HG03095 (cell line): ENCODE measurements around the gene CTNNA3.

ENCODE experiments used
- ATAC-seq: cut with Tn5 transposase; IDR thresholded peaks from one replicate; pipeline ENCODE4 v1.9.1; 2021; ENCODE audit warnings: moderate library complexity; ENCODE audit not compliant: unreplicated experiment

Gene CTNNA3

DNA sequence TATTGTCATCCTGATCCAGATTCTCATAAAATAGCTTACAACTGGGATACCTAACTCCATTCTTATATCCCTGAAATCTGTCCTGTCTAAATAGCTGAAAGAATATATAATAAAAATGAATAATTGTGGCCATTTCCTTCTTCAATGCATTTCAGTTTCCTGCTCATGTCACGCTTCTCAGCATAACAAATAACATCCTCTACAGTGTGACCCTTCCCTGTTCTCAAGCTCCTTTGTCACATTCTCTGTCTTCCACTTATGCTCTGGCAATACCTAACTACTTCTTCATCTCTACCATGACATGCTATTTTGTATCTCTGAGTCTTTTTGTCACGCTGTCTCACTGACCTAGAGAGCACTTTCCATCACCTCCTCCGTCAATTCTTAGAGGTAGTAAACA is 1654.2 kb downstream of the CTNNA3 start:
- ATAC-seq, result no peak

DNA sequence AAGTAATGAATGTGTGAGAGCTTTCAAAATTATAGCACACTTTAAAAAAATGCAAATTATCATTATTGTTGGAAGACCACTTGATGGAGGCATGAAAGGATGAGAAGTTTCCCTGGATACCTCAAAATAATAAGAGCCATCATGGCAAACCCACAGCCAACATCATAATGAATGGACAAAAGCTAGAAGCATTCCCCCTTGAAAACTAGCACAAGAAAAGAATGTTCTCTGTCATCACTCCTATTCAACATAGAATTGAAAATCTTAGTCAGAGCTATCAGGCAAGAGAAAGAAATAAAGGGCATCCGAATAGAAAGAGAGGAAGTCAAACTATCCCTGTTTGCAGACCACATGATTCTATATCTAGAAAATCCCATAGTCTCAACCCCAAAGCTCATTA is 1657.4 kb downstream of the CTNNA3 start:
- ATAC-seq, result no peak

DNA sequence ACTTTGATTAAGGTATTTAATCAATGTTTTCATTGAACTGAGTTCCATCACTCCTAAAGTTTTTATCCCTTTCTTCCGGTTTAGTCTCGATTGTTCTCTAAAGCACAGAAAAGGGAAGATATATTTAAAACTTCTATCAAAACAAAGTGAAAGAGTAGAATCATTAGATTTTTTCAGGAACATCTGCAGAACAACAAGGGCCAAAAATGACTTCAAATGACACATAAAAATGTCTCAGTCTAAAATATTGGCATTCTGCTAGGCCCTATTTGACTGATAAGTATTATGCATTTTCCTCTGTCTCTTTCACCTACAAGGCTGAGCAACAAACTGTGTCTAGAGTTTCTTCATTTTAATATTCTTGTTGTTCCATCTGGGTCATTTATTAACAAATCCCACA is 1669.7 kb downstream of the CTNNA3 start:
- no peak for ATAC-seq

DNA sequence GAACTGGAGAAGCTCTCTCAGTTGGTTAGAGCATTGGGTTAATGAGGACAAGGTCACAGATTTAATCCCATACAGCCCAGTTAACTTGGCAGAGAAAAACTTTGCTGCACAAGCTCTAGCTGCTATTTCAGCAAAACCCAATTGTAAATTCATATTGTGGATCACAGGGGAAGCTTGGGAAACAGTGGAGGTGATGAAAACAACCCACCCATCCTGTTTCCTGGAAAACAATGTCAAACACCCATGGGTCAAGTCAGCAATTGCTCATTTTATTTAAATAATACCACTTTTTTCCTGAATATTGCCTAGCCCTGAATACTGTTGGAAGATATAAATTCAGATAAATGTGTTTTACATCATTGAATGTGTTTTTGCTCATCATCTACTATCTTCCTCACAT is 1670.8 kb downstream of the CTNNA3 start:
- no peak for ATAC-seq

DNA sequence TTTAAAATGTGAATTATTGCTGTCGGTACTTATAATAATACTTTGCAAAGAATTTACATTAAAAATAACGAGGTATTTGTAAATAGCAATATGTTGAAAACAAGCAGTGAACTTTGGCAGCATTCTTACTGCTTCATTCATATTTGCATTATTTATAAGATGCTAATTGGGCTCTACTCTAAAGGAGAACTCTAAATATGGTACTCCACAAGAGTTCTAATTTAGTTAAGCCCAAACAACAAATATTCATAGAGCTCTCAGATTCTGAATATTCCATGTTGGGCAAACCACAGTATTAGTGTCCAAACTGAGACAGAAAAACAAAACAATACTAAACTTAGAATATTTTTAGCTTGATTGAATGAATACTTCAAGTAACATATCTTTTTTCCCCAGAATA is 1674.6 kb downstream of the CTNNA3 start:
- no peak for ATAC-seq

DNA sequence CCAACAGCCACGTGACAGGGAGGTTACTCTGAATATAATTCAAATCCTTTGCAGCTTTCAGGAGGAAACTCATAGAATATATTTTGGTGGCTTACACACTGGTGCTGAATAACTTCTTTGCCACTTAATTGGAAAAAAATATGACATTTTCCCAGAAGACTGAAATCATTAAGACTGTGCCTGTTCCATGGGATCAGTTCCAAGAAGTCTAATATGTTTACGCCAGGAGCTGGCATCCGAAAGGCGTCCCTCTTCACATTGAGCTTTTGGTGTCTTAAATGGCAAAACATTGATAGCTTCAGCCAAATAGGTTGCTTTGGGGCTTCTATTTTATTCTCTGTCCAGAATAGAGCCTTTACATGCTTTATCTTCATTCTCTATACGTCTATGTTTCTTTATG is 1687.8 kb downstream of the CTNNA3 start:
- ATAC-seq, result no peak

DNA sequence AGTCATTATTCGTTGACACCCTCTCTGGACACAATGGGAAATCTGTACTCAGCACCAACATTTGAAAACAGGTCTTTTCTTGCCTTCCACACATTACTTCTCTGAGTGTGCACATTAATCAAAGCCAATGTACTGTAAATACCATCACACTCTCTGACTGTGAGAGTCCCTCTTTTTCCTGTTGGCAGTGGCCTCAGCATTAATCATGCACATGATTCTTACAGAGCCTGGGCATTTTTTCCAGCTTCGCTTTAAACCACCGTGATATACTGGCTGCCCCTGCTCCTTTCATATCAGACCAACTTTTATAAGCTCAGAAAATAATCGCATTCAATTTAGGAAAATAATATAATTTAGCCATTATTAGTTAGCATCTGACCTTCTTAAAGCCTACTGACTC is 1689.6 kb downstream of the CTNNA3 start:
- no peak for ATAC-seq

DNA sequence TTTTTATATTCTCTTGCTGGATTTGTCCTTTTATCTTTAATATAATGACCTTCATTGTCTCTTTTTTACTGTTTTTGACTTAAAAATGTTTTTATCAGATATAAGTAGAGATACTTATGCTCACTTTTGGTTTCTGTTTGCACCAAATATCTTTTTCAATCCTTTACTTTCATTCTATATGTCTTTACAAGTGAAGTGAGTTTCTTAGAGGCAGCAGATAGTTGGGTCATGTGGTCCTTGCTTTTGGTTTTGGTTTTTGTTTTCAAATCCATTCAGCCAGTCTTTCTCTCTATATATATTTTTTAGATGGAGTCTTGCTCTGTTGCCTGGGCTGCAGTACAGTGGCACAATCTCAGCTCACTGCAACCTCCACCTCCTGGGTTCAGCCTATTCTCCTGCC is 1702.5 kb downstream of the CTNNA3 start:
- ATAC-seq, result no peak

DNA sequence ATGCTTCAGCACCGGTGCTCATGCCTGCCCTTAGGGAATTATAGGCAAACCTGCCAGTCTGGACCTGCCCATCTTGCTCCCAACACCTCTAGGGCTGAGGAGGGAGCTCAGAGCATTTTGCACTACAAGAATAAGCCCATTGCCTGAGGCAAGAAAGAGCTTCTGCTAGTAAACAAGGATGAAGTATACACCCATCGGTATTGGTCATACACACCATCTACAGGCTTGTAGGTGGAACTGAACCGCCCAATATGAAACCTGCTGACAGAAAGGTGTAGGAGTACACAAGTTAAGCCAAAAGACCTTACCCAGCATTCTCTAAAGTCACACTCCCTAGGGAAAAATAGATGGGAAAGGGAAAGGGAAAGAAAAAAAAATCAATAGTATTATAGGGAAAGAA is 1727.1 kb downstream of the CTNNA3 start:
- no peak for ATAC-seq

DNA sequence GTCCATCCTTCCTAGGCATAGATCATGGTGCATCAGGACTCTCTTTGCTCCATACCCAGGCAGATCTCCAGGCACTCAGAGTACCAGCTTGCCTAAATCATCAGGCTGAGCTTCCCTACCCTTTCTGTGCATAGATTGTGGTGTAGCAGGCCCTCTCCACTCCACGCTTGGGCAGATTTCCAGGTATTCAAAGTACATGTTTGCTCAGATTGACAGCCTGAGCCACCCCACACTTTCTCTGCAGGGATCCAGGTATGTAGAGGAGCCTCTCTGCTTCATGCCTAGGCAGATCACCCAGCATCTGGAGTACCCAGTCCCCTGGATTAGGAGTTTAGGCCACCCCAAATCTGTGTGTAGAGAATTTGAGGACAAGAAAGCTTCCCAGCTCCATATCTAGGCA is 1727.6 kb downstream of the CTNNA3 start:
- no peak for ATAC-seq

DNA sequence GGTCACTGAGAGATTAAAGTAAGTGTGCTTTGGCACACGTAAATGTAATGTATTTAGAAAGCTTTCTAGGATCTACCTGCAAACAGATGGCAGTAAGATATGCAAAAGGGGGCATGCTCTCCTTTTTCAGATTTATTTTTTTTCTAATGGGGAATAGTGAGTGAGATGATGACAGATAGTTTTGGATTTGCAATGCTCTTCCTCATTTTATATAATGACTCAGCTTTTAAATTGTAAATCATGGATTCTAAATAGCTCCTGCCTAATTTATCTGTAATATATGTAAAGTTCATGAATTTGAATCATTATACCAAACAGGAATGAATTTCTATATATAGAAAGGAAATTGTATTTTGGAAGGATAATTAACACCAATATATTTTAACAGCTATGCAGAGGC is 1731.8 kb downstream of the CTNNA3 start:
- no peak for ATAC-seq

DNA sequence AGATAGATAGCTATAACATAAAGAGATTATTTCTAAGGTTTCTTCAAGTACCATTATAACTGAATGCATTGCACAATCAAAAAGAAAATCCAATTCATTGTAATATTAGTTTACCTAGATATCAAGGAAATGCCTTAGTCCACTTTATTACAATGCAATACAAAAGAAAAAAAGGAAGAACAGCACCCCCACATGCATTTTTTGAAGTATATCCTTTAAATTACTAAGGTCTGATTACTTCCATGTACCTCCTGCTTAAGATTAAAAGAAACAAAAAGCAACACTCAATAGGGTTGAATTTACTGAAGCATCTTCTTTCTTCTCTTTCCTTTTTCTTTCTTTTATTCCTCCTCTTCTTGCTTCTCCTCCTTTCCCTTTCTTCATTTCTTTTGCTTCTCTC is 1743.9 kb downstream of the CTNNA3 start:
- ATAC-seq, result no peak

DNA sequence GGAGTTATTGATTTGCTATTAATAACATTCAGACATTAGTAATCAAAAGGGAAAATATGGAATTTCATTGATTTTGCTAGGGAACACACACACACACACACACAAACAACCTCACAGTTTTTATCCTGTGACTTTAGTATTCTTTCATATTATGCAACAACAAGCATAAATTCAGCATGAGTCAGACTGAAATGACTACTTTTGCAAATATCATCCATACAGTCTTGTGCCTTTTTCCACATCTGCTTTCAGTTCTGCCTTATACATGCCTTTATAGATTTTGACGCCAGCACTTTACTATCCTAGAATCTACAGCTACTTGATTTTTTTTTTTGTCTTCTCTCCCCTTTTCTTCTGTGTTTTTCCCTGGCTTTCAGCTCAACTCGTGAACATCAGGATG is 1745.9 kb downstream of the CTNNA3 start:
- no peak for ATAC-seq

DNA sequence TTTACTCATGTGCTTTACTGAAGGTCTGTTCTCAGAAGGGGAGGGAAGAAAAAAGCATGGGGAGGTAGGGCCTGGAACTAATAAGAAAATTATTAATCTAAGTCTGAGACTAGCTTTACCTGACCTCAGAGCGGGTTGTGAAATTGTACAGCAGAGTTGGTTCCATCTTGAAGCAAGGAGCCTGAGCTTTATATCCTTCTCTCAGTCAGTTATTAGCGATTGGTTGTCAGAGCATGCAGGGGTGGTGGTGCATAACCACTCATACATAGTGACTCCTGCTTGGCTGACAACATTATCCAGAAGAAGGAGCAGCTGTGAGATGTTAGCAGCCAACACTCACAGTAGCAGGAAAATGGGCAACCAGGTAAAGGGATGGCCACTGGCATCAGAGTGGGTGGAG is 1746.5 kb downstream of the CTNNA3 start:
- no peak for ATAC-seq

DNA sequence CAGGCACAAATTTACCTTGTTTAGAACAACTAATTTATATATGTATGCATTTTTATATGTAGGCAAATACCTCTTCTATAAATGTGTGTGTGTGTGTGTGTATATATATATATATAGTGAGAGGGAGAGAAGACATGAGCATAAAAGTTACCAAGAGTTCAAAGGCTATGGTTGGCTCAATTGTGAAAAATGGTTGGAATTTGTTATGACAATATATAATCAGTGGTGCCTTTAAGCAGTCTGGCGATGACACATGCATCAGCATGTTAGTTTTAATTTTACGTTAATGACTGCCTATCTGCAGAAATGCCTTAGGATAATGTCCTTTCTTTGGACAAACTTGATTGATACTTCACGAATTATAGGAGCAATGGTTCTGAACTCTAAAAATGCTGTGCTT is 1750.9 kb downstream of the CTNNA3 start:
- ATAC-seq, result no peak

DNA sequence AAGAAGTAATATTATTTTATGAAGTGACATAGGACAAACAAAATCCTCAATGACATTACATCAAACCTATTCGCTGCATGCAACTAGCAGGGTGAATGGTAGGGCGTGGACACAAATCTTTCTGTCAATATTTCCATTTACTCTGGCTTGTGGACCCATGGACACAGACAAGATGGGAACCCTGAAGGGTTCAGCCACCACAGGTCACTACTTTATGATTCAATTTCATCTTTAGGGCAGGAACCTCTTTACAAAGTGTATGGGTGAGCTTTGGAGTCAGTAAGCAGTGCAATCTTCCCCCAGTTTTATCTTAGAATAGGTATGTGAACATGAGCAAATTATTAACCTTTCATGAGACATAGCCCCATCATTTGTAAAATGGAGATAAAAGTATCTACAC is 1752.5 kb downstream of the CTNNA3 start:
- no peak for ATAC-seq

DNA sequence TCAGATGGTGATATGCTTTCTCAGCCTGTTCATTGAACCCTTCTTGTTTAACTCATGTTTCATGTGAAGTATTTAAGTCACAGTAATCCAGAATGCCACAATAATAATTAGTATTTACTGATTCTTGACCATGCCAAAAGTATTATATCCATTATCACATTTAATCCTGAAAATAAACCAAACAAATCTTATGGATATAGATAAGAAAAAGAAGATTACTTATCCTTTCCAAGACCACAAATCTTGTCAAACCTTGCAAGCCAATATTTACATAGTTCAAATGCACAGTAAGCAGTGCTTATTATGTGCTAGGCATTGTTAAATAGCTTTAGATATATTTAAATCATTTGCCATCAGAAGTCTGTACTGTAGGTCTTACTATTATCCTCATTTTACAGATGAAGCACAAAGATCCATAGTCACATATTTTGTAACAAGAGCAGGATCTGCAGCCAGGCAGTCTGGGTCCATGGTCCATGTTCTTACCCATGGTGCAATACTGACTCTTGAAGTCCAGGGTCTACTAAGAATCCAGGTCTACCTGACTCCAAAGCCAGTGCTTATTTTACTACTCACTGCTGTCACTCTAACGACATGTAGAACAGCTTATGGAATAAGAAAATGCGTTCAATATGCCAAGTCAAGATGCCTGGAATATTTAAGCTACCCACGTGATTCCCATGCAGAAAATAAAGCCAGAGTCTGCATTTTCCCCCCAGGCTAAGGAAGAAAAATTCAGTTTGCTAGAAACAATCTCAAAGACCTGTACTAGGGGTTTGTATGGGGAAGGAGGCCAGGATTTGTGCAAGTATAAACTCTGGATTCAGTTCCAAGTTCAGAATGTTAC is 1755.0 kb downstream of the CTNNA3 start:
- no peak for ATAC-seq

DNA sequence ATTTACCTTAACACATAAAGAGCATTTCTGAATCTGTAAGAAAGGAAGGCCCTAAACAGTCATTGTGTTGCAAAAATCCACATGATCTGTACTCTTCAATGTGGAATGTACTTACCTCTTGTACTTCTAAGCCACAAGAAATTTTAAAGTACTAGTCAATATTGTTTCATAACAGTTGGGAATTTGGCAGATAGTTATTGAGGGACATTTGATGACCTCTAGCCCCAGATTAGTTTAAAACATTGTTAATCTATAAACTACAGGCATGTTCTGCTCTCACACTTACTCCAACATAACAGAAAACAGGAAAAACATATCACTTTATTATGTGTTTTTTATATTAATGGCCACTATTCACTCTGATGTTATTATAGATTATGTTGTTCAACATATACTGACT is 1755.9 kb downstream of the CTNNA3 start:
- no peak for ATAC-seq

DNA sequence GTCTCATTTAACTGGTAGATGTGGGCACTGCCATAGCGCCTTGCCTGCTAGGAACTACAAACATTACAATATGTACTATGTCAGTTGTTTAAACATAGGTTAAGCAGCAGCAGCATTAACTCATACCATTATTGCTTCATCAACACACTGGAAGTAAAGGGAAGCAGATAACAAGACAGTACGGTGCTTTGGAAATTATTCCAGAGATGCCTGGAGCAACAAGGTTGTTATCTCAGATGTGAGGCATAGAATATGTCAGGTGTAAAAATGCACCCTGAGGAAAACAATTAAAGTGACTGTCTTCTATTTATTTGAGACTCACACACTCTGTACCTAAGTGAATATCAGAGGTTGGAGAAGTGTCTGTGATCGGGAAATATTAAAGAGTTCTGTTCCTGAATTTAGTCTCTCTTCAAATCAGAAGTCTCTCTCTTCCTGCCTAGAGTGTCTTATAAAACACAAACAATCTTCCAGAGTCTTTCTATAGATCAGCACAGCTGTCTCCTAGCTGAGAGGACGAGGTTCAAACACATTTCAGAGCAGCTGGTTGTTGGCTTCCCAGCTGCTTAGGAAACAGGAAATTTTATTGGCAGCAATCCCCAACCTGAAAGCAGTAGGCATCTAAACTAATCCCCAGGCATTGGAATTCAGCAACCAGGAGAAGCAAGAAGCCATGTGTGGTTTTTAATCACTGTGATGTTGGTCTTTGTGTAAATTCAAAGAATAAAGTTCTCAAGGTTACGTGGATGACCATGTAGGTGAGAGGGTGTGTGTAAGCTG is 1764.5 kb downstream of the CTNNA3 start:
- no peak for ATAC-seq

DNA sequence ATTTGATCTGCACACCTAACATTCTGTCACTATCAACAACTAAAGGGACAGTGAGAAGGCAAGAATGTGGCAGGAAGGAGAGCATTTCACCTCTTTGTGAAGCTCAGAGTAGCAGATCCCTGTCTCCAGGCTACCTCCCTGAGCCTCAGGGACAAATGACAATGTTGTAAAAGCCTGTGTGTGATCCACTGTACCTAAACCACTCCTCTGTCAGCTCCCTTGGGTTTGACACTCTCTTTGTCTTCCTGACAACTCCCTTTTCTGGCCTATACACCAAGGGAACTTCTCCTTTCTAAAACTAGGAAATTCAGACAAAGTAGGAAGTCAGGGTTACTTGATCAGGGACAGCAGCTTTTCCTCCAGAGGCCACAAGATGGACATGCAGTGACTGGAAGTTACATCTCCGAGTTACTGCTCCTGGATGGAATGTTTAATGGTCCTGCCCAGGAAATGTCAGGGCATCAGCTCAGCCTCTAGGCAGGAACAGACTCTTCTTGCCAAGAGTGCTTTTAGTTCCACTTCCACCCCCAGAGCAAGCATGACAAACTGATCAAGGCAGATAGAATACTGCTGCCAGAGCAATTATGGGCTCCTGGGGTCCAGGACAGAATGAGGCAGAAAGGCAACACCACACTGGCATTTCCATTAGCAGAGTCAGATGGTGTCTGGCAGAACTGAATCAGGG is 1784.7 kb downstream of the CTNNA3 start:
- ATAC-seq, result no peak

DNA sequence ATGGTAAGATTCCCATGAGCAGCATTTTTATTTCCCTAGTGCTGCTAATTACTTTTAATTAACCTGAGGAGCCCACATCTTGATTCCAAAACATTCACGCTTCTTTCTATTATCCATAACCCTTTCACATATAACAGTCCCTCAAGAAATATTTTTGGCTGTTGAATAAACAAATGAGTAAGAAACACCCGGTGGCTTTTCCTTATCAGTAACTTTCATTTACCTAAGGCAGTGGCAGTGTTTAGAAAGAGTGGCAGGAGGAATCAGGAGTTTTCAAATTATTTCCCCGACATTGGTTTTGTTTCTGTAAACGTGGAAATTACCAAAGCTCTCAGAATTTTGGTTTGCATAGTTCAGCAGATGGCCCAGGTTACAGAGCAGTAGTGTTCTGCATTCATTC is 1785.8 kb downstream of the CTNNA3 start:
- ATAC-seq, result no peak

DNA sequence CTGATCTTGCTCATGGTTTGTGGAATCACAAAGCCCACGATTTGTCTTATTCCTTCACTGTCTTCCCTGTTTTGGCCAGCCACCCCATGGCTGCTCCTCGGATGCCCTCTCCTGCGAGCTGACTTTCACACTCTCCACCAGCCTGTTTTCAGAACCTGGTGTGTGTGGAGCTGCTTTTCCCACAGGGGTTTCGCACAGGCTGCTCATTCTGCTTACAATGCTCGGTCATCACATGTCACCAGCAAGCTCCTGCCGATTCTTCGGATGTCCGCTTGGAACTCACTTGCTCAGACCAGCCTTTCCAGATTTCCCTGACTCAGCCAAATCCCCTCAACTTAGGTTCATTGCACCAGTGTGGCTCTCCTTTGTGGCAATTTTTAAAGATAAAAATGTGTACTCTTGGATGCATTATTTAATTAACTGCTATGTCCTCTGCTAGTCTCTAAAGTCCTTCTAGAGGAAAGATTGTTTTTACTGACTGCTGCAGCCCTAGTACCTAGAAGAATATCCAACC is 1788.7 kb downstream of the CTNNA3 start:
- ATAC-seq, result no peak
